HAP-1 (cell line): ENCODE results near the gene SHISA8.

Experiments used
- DNase-seq, 2 experiments: peaks; one replicate each; pipeline ENCODE4 v3.0.0-alpha.2; 2016 to 2020; ENCODE audit warnings: low spot score in 2 of 2
- H3K27me3 ChIP-seq: fragments of 250-450 bp; sonication (Bioruptor Pico); 2 replicates; pipeline ENCODE4 v1.5.1; 2020; ENCODE audit warnings: low read depth, mild to moderate bottlenecking, moderate library complexity
- H3K36me3 ChIP-seq: fragments of 250-450 bp; sonication (Bioruptor Pico); replicated peaks from 2 replicates; pipeline ENCODE4 v1.5.1; 2020; ENCODE audit warnings: mild to moderate bottlenecking
- H3K4me1 ChIP-seq: fragments of 250-450 bp; sonication (Bioruptor Pico); 2 replicates; pipeline ENCODE4 v1.5.1; 2020; ENCODE audit warnings: mild to moderate bottlenecking
- H3K4me3 ChIP-seq: fragments of 250-450 bp; sonication (Bioruptor Pico); 2 replicates; pipeline ENCODE4 v1.5.1; 2020; ENCODE audit warnings: mild to moderate bottlenecking, moderate library complexity
- H3K9me3 ChIP-seq: fragments of 250-450 bp; sonication (Bioruptor Pico); 2 replicates; pipeline ENCODE4 v1.5.1; 2020; ENCODE audit warnings: mild to moderate bottlenecking, moderate library complexity
- in situ Hi-C: fragments of 300-500 bp; cut with MboI; formaldehyde crosslinking; loops from 3 replicates; pipeline ENCODE4 v1.14.3; 2020; ENCODE audit warnings: low sequenced_read_pairs, inconsistent platforms, mixed read lengths

Gene SHISA8

DNA sequence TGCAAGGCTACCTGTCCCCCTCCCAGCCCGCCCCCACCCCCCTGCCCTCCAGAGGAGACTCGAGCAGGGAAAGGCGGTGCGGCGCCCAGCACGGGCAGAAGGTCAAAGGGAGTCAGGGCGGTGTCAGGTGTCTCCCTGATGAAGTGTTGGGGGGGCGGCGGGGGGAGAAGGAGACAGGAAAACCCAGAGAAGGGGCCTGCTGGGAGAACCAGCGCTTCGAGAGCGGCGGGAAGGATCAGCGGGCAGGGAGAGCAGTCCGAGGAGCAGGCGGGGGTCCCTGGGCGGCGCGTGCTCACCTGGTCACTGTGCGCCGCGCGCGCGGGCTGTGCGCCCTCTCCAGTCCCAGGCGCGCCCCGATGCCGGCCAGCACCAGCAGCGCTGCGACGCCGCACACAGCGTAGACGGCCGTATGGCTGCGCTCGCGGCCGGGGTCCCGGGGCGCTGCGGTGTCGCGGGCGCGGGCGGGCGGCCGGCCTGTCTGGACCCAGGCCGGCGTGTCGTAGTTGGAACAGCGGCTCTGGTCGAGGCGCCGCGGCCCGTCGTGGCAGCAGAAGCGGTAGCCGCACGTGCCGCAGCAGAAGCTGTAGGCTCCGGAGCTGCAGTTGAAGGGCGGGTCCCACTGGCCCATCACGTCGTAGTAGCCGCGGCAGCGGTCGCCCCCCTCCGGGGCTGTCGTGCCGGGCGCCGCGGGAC, 886 bp downstream of the SHISA8 start:
- H3K4me3 ChIP-seq, result peak overlapping the region; percentile 16; the same call in 1 of the 2 replicates
- peaks cover 3% of the 10 kb centered on the region for H3K27me3 ChIP-seq
- no peak for DNase-seq
- H3K4me1 ChIP-seq, result peaks cover 3% of the 10 kb centered on the region
- in situ Hi-C loops, result no loop called here
- H3K36me3 ChIP-seq, result peaks cover 3% of the 10 kb centered on the region
- H3K9me3 ChIP-seq, result no peaks in the 10 kb centered on the region

DNA sequence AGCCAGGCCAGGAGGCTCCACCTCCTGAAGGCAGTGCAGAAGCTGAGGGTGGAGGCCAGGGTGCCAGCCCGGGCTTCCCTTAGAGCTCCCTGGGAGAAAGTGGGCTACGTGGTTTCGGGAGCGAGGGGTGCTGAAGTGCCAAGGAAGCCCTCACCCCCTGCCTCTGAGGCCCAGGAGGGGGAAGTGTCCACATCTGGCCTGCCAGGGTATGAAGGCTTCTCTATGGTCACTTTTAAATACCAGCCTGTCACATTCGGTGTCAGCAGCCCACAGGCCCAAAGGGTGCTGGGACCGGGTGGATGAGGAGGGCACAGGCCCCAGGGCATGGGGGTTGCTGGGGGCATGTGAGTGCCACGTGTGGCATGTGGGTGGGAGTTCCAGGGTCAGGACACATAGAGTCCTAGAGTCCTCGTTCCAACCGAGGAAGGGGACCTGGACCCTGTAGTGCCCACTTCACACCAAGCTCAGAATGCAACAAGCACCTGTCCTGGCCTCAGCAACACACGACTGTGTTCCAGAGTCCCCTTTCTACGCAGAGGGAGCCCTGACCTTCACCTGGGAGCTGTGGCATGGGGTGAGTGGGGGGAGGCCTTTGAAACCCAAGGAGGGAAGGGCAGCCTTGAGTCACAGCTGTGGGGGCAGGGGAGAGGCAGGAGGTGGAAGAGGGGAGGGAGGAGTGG, 1.7 kb downstream of the SHISA8 start:
- no peak for DNase-seq
- Histone ChIP-seq H3K36me3 (peaks cover 3% of the 10 kb centered on the region), H3K27me3 (peaks cover 3% of the 10 kb centered on the region), H3K4me3 (peak overlapping the region; percentile 5), H3K4me1 (peaks cover 3% of the 10 kb centered on the region), H3K9me3 (no peaks in the 10 kb centered on the region)
- in situ Hi-C loops, result no loop called here

DNA sequence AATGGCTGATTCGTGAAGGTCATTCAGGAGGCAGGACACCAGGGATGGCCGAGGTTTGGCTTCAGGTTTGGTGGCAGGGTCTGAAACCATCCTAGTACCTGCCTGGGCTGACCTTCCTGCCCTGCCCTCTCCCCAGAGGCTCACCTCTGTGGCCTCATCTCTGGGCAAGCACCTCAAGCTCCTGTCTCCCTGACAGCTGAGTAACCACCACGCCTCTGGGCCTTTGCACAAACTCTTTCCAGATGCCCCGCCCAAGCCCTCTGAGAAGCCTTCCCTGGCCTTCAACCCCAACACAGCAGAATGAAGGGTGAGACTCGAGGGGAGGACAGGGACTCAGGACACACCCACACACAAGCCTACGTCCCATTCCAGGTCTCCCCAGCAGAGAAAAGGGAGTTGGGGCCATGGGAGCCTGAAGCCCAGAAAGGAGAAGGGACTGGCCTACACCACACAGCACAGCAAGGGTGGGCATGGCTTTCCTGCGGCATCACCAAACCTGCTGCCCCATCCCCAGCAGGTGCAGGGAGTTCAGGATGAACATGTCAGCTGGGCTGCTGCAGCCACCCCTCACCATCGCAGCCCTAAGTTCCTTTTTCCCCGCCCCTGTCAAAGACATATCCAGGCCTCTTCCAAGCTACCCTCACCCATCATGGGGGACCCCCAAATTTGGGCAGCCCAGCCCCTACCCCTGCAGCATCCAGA, 2.4 kb downstream of the SHISA8 start:
- Histone ChIP-seq H3K9me3 (no peaks in the 10 kb centered on the region), H3K4me1 (peaks cover 3% of the 10 kb centered on the region), H3K4me3 (no peak overlapping the region; the same call in 1 of the 2 replicates), H3K27me3 (peaks cover 3% of the 10 kb centered on the region), H3K36me3 (peaks cover 5% of the 10 kb centered on the region)
- in situ Hi-C loops, result no loop called here
- DNase-seq, result no peak

DNA sequence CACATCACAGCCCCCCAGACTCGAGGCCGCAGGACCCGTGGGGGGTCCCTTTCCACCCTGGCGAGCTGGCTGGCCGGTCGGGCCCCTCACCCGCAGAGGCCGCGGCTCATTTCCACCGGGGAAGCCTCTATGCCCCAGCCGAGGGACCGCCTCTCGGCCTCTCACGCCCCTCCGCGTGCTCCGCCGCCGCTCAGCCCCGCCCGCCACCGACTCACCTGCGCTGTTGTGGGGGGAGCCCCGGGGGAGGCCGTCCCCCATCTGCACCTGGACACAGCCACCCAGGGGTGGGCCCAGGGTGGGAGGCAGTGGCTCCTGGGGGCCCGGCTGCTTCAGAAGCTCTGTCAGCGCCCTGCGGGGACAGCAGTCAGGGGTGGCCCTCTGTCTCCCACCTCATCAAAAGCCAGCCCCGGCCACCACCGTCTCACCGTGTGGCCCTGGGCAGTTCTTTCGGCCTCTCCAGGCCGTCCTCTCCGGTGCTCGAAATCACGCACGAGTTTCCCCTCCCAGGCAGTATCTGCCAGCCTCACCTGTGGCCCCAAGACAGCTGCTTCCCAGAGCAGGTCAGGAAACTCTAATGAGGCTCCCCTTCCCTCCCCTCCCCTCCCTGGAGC, 3.8 kb downstream of the SHISA8 start:
- peaks cover 18% of the 10 kb centered on the region for H3K36me3 ChIP-seq
- in situ Hi-C loops, result no loop called here
- H3K27me3 ChIP-seq, result no peaks in the 10 kb centered on the region; the same call in none of the 2 replicates
- peaks cover 3% of the 10 kb centered on the region for H3K4me1 ChIP-seq
- no peak for DNase-seq
- H3K4me3 ChIP-seq, result no peak overlapping the region
- no peaks in the 10 kb centered on the region for H3K9me3 ChIP-seq

DNA sequence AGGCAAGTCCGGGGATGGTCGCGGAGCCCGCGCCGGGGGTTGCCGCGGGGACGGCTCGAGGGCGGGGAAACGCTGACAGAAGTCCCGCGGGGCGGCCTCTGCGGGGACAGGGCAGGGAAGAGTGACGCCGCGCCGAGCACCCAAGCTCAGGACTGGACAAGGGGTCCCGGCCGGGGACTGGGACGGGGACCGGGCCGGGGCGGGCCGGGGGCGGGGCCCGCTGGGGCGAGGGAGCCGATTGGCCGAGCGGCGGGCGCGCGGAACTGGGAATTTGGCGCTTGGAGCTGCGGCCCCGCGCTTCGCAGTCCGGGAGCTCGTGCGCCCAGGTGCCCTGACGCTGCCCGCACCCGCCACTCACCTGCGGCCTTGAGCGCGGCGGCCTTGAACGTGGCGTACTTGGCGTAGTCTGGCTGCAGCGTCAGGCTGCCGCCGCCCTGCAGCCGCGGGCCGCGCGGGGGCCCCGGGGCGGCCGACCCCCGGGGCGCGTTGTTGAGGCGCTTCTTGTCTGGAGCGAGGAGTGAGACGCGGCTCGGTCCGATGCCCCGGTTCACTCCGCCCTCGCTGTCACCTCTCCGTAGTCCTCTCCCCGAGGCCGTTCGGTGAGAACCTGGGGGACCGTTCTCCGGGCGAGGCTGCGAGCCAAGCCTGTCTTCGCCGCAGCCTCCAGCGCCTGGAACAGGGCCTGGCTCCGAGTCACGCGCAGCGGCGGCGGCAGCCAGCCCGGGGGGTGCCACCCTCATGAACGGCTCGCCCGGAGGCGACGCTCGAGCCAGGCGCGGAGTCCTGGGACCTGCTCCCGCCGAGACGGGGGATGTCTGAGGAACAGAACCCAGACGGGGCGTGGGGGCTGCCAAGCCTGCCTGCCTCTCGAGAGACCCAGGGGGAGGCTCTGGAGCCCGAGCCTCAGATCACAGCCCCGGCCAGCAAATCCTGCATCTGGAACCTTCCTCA, 4.5 kb downstream of the SHISA8 start:
- no peaks in the 10 kb centered on the region for H3K9me3 ChIP-seq
- H3K4me3 ChIP-seq, result no peak overlapping the region
- no peak for DNase-seq
- H3K36me3 ChIP-seq, result peaks cover 23% of the 10 kb centered on the region
- H3K27me3 ChIP-seq, result no peaks in the 10 kb centered on the region; the same call in 1 of the 2 replicates
- H3K4me1 ChIP-seq, result peaks cover 3% of the 10 kb centered on the region
- in situ Hi-C loops, result no loop called here

DNA sequence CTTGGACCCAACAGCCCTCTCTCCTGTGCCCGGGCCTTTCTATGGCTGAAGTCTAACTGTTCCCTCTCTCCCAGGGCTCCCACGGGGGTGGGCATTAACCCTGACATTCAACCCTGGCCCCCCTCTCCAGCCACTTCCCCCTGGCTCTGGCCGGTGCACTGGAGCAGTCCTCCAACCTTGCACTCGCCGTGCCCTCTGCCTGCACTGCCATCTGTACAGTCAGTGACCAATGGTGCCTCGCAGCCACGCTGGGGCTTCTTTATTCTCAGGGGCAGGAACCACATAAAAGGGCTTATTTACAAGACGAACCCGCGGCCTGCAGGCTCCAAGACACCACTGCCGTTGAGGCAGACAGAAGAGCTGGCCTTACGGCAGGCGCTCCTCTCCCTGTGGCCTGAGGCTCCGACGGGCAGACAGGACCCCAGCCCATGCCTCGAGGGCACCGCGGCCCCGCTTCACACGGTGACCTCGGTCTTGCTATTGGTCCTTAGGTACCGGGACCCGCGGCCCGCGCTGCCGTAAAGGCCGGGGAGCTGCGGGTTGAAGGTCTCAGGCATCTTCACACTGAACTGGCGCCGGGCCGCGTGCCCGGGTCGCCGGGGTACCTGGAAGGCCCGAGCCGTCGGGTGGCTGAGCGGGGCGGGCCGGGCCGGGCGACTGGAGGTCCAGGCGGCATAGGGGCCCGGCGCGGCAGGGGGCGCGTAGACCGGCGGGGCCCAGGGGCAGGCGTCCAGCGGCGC, 5.4 kb downstream of the SHISA8 start:
- in situ Hi-C loops, result no loop called here
- no peak for DNase-seq
- Histone ChIP-seq H3K4me1 (no peaks in the 10 kb centered on the region; the same call in none of the 2 replicates), H3K36me3 (peaks cover 32% of the 10 kb centered on the region), H3K27me3 (no peaks in the 10 kb centered on the region), H3K9me3 (no peaks in the 10 kb centered on the region), H3K4me3 (no peak overlapping the region)

DNA sequence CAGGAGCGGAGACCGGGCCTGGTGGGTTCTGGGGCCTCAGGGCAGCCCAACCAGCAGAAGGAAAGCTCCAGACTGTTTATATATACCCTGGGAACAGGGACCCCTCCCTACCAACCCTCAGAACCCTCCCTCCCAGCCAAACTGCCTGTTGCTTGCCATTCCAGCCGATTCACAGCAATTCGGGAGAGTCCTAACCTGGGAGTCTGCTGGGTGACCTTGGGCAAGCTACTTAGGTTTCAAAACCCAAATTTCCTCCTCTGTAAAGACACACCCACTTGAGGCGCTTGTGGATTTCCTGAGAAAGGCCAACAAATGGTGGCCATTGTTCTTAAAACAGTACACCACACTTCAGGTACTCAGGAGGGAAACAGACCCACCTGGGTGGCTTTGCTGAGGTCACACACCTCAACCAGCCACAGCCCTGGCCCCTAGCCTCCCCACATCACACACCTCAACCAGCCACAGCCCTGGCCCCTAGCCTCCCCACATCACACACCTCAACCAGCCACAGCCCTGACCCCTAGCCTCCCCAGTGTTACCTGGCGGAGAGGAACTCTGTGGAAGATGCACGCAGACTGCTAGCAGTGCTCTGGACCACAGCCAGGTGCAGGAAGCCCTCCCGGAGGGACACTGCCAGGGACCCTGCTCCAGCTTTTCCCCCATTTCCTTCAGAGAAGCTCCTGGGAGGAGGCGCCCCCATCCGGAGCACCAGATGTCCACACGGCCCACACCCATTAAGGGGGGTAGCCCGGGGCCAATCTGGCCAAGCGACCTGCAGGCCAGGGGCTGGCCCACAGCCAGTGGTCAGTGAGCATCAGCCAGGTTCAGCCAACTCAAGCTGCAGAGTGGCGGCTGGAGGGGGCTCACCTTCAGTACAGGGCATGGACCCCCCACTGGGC, 6.2 kb downstream of the SHISA8 start:
- no peaks in the 10 kb centered on the region; the same call in 1 of the 2 replicates for H3K4me1 ChIP-seq
- in situ Hi-C loops, result no loop called here
- H3K36me3 ChIP-seq, result peaks cover 40% of the 10 kb centered on the region
- H3K27me3 ChIP-seq, result no peaks in the 10 kb centered on the region
- DNase-seq, result no peak
- H3K4me3 ChIP-seq, result no peak overlapping the region
- no peaks in the 10 kb centered on the region for H3K9me3 ChIP-seq

DNA sequence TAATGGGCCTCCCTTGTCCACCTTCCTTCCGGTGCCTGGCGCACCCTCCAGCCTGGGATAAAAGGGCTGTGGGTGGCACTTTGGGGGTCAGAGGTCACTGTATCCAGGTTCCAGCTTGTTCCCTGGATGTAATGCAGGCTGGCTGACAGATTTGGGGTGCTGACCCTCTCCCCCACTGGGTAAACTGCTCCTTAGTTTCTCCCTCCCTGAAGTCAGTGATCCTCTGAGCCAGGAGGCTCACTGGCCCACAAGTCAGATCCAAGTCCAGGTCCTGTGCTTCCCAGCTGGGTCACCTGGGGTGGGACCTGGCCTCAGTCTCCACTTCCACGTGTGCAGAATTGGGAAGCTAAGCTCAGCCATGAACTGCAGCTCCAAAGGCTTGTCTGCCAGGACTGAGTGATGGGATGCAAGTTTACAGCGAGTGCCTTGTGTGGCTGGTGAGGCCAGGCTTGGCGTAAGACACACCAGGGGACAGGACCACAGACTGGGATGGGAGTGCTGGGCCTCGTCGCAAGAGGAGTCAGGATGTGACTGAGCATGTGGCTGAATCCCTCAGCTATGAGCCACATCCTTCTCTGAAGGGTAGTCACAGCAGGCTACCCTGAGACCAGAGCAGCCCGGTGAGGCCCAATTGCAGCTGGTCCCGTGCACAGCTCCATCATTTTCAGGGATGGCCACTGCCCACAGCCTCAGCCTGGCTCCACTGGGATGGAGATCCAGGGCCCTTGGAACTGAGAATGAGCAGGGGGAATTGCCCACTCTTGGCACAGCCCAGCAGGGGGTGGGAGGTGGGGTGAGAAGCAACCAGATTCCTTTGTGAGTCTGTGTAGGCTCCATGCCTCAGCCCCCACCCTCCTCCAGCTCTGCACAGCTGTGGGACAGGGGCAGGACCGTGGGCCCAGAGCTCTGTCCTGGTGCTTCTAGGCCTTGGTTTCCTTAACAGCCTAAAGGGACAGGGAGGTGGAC, 7.2 kb downstream of the SHISA8 start:
- in situ Hi-C loops, result no loop called here
- no peak for DNase-seq
- no peak overlapping the region for H3K4me3 ChIP-seq
- no peaks in the 10 kb centered on the region for H3K9me3 ChIP-seq
- peaks cover 49% of the 10 kb centered on the region for H3K36me3 ChIP-seq
- H3K27me3 ChIP-seq, result no peaks in the 10 kb centered on the region
- H3K4me1 ChIP-seq, result no peaks in the 10 kb centered on the region

DNA sequence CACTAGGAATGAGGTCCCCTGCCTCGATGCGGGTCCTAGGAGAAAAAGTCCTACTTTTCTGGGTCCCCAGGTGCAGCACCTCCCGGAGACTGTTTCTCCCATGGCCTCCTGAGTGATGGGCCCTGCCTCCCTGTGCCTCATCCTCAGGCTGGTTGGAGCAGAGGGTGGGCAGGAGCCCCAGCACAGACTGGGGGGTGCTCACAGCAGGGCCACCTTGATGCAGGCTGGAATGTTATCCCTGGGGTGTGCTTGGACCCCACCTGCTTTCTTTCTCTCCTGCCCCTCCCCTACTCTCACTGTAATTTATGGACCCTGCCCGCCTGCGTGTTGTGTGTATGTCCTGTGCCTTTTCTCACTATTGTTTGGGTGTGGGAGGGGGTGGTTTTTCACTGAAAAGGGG, 8.1 kb downstream of the SHISA8 start:
- Histone ChIP-seq H3K27me3 (no peaks in the 10 kb centered on the region), H3K4me3 (no peak overlapping the region), H3K36me3 (peaks cover 57% of the 10 kb centered on the region), H3K9me3 (no peaks in the 10 kb centered on the region), H3K4me1 (no peaks in the 10 kb centered on the region)
- in situ Hi-C loops, result no loop called here
- DNase-seq, result no peak

DNA sequence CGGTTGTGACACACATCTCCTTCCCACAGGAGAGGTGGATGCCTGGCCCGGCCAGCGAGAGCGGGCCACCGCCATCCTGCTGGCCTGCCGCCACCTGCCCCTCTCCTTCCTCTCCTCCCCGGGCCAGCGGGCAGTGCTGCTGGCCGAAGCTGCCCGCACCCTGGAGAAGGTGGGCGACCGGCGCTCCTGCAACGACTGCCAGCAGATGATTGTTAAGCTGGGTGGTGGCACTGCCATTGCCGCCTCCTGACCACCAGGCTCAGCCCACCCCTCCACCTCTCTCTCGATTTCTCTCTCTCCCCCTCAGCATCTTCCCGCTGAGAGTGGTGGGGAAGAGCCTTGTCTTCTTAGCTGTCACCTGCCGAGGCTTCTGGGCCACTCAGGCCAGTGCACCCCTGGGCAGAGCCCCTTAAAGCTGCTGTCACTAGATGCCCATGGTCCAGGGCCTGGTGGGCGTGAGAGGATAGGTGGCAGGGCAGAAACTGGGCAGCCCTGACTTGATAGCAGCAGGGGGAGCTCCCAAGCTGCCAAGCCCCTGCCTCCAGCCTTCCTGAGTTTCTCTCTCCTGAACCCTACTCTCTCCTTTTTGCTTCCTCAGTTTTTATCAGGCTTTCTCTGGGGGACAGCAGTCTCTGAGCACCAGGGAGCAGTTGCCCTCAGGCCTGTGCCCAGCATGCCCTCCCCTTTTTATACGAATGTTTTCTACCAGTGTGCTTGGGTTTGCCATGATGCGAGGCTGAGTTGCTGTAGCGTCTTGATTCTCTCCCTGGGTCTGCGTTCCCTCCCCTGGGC, 9.3 kb downstream of the SHISA8 start:
- in situ Hi-C loops, result no loop called here
- H3K27me3 ChIP-seq, result no peaks in the 10 kb centered on the region
- peaks cover 69% of the 10 kb centered on the region for H3K36me3 ChIP-seq
- DNase-seq, result no peak
- no peaks in the 10 kb centered on the region for H3K4me1 ChIP-seq
- H3K4me3 ChIP-seq, result no peak overlapping the region
- no peaks in the 10 kb centered on the region for H3K9me3 ChIP-seq
